B cell (primary cell): ENCODE measurements around the gene EYS. TPM values are rescaled to one million over a fixed set of nuclear protein-coding genes. Genes with fewer than 3 reads are reported as not detected.

Source experiments
- ATAC-seq: fragments of 200-7000 bp; cut with Tn5 transposase; one replicate; pipeline ENCODE4 v1.10.0; 2021; ENCODE audit warnings: low read depth, mild to moderate bottlenecking, moderate number of reproducible peaks, moderate library complexity
- CTCF ChIA-PET: fragments of 350-600 bp; sonication (Branson Sonifier 250); formaldehyde crosslinking; loops from one replicate; lab custom pipeline; 2021; ENCODE audit warnings: antibody characterized with exemption, inconsistent platforms; lab: Charles Lee
- POLR2A ChIA-PET: fragments of 350-600 bp; sonication (Branson Sonifier 250); formaldehyde crosslinking; loops from one replicate; lab custom pipeline; 2021; ENCODE audit warnings: antibody characterized with exemption; lab: Charles Lee
- DNase-seq: peaks from one replicate; pipeline ENCODE4 v3.0.0; 2013
- H2AFZ ChIP-seq: 2 replicates; pipeline ENCODE4 v1.6.1; 2012; ENCODE audit warnings: mild to moderate bottlenecking, low read depth, low read length; ENCODE audit not compliant: insufficient read depth, poor library complexity, severe bottlenecking
- H3K27ac ChIP-seq, 2 donors: 1 replicate in 1 of 2; 2 replicates in 1 of 2; pipeline ENCODE4 v1.5.1; 2012 to 2013; ENCODE audit warnings: low read length in 2 of 2, mild to moderate bottlenecking in 2 of 2, moderate library complexity in 1 of 2
- H3K27me3 ChIP-seq, 4 experiments: fragments of 200-600 bp in 1 of 4; sonication (generic) in 1 of 4; replicated peaks in 1 of 4; 1 replicate in 2 of 4; 2 replicates in 2 of 4; pipeline versions ENCODE4 v1.6.1 to v1.7.0; 2013 to 2016; ENCODE audit warnings: low read length in 3 of 4, mild to moderate bottlenecking in 2 of 4, mixed read lengths in 1 of 4, moderate library complexity in 1 of 4; ENCODE audit not compliant: insufficient read depth in 4 of 4, control insufficient read depth in 3 of 4; ENCODE audit errors: control extremely low read depth in 1 of 4
- H3K36me3 ChIP-seq, 2 experiments: replicated peaks in 1 of 2; 1 replicate in 1 of 2; 2 replicates in 1 of 2; pipeline versions ENCODE4 v1.6.1 to v1.7.1; 2013; ENCODE audit warnings: low read length in 1 of 2; ENCODE audit not compliant: insufficient read depth in 2 of 2, control insufficient read depth in 1 of 2; ENCODE audit errors: control extremely low read depth in 1 of 2, extremely low read depth in 1 of 2
- H3K4me1 ChIP-seq, 2 donors: fragments of 200-600 bp in 1 of 2; sonication (generic) in 1 of 2; 1 replicate in 1 of 2; 2 replicates in 1 of 2; pipeline versions ENCODE4 v1.5.1 to v1.6.1; 2013 to 2017; ENCODE audit warnings: low read length in 2 of 2; ENCODE audit not compliant: control insufficient read depth in 2 of 2, insufficient read depth in 2 of 2
- H3K4me2 ChIP-seq: replicated peaks from 2 replicates; pipeline ENCODE3; 2012; ENCODE audit warnings: mild to moderate bottlenecking, low read depth, low read length; ENCODE audit not compliant: poor library complexity, severe bottlenecking
- H3K4me3 ChIP-seq, 5 experiments: fragments of 200-600 bp in 1 of 5; sonication (generic) in 1 of 5; 1 replicate in 3 of 5; 2 replicates in 2 of 5; pipeline versions ENCODE4 v1.5.1 to v1.7.0; 2011 to 2016; ENCODE audit warnings: low read length in 4 of 5, mild to moderate bottlenecking in 4 of 5, low read depth in 2 of 5, control low read depth in 1 of 5, moderate library complexity in 1 of 5; ENCODE audit not compliant: insufficient read depth in 1 of 5; ENCODE audit errors: control extremely low read depth in 1 of 5, extremely low read depth in 1 of 5
- H3K79me2 ChIP-seq: fragments of 200-600 bp; sonication (generic); one replicate; pipeline ENCODE4 v1.6.0; 2016; ENCODE audit warnings: low read length; ENCODE audit not compliant: control insufficient read depth, insufficient read depth
- H3K9ac ChIP-seq: fragments of 200-600 bp; sonication (generic); 2 replicates; pipeline ENCODE4 v1.6.1; 2017; ENCODE audit warnings: mild to moderate bottlenecking, low read length, moderate library complexity
- H3K9me3 ChIP-seq, 3 donors: one replicate each; pipeline versions ENCODE4 v1.6.1 to v1.7.1; 2013; ENCODE audit warnings: low read length in 2 of 3; ENCODE audit not compliant: control insufficient read depth in 2 of 3, insufficient read depth in 1 of 3; ENCODE audit errors: control extremely low read depth in 1 of 3
- H4K20me1 ChIP-seq: 2 replicates; pipeline ENCODE4 v1.6.0; 2012; ENCODE audit warnings: mild to moderate bottlenecking, low read length; ENCODE audit not compliant: insufficient read depth, control insufficient read depth, poor library complexity, severe bottlenecking
- H3K27ac Mint-ChIP-seq: one replicate; pipeline ENCODE4 v1.8.0; 2021; ENCODE audit warnings: mixed read lengths
- H3K27me3 Mint-ChIP-seq: one replicate; pipeline ENCODE4 v1.8.0; 2021; ENCODE audit warnings: mixed read lengths
- H3K4me1 Mint-ChIP-seq: one replicate; pipeline ENCODE4 v1.8.0; 2021; ENCODE audit warnings: mixed read lengths
- H3K4me3 Mint-ChIP-seq: one replicate; pipeline ENCODE4 v1.8.0; 2021; ENCODE audit warnings: mixed read lengths
- H3K9me3 Mint-ChIP-seq: one replicate; pipeline ENCODE4 v1.8.0; 2022; ENCODE audit warnings: mixed read lengths; ENCODE audit not compliant: insufficient read depth
- CTCF ChIP-seq: fragments of 200-600 bp; IDR thresholded peaks from one replicate; pipeline ENCODE4 v1.8.0; 2022; ENCODE audit warnings: antibody characterized with exemption, mild to moderate bottlenecking
- EZH2 ChIP-seq: IDR thresholded peaks from 2 replicates; pipeline ENCODE4 v1.6.1; 2012; ENCODE audit warnings: borderline replicate concordance, low read depth, mild to moderate bottlenecking, moderate library complexity, low read length; ENCODE audit not compliant: insufficient read depth, poor library complexity, severe bottlenecking
- WGBS: methylation state at CpG from one replicate; pipeline ENCODE4 v1.1.5; 2013; ENCODE audit warnings: missing lambda C conversion rate; ENCODE audit not compliant: insufficient coverage; 5-methylcytosine and 5-hydroxymethylcytosine counted together
- intact Hi-C: fragments of 100-400 bp; cut with micrococcal nuclease; formaldehyde crosslinking; loops from one replicate; pipeline ENCODE4 v1.10.0; 2022
- polyA plus RNA-seq: library from polyadenylated mRNA; depleted of rRNA; stranded (reverse); fragments of >200 nt; gene quantifications from 2 replicates; pipeline ENCODE4 v1.2.3, GENCODE V29; 2012
- total RNA-seq, 2 donors: library from RNA; stranded (reverse); fragments of 120-200 nt in 1 of 2; gene quantifications; 1 replicate in 1 of 2; 2 replicates in 1 of 2; pipeline versions ENCODE4 v1.2.3 to v1.2.4, GENCODE V29; 2013 to 2022

EYS gene
- total and polyA plus RNA-seq, 2 donors (not counting 1 experiment from before 2014, with no cell fraction given): not detected

GRCh38 chr6:63806573-63806913, 1900.5 kb downstream of the EYS start:
- no peak overlapping the region for H3K27ac Mint-ChIP-seq
- ChIA-PET CTCF (no interaction called here), POLR2A (no interaction called here)
- TF ChIP-seq EZH2: no peak
- no peak for TF ChIP-seq CTCF
- no peaks in the 10 kb centered on the region for H3K9me3 Mint-ChIP-seq
- no peak overlapping the region for H3K4me3 Mint-ChIP-seq
- no peaks in the 10 kb centered on the region for H3K79me2 ChIP-seq
- no peaks in the 10 kb centered on the region for H3K36me3 ChIP-seq
- DNase-seq (no peak), ATAC-seq (no peak)
- no peaks in the 10 kb centered on the region for H3K4me1 Mint-ChIP-seq
- no peaks in the 10 kb centered on the region for H4K20me1 ChIP-seq
- intact Hi-C loops: no loop called here
- H3K27ac ChIP-seq: no peak overlapping the region
- H3K27me3 Mint-ChIP-seq: peaks cover 1% of the 10 kb centered on the region
- H3K9ac ChIP-seq: no peak overlapping the region
- no CpG with 5 or more reads among the region's 2 CpGs for WGBS
- no peaks in the 10 kb centered on the region for H3K27me3 ChIP-seq
- H3K4me2 ChIP-seq: no peak overlapping the region
- no peaks in the 10 kb centered on the region for H3K9me3 ChIP-seq
- H2AFZ ChIP-seq: no peak overlapping the region
- H3K4me1 ChIP-seq: no peaks in the 10 kb centered on the region
- peak overlapping the region in 1 of 5 experiments; percentile 21 for H3K4me3 ChIP-seq

GRCh38 chr6:63805808-63806572, 1901.0 kb downstream of the EYS start:
- DNase-seq (no peak), ATAC-seq (no peak)
- H3K4me2 ChIP-seq: no peak overlapping the region
- ChIA-PET CTCF (no interaction called here), POLR2A (no interaction called here)
- WGBS: 74% methylated on average over 3 of the region's 5 CpGs
- no peak for TF ChIP-seq CTCF
- no peak for TF ChIP-seq EZH2
- H3K27me3 ChIP-seq: no peaks in the 10 kb centered on the region
- Mint-ChIP-seq H3K27ac (no peak overlapping the region), H3K4me1 (no peaks in the 10 kb centered on the region), H3K4me3 (no peak overlapping the region), H3K9me3 (no peaks in the 10 kb centered on the region), H3K27me3 (no peaks in the 10 kb centered on the region)
- no peaks in the 10 kb centered on the region for H3K4me1 ChIP-seq
- peak overlapping the region in 1 of 5 experiments; percentile 21 for H3K4me3 ChIP-seq
- H3K9ac ChIP-seq: no peak overlapping the region
- H3K9me3 ChIP-seq: no peaks in the 10 kb centered on the region
- H2AFZ ChIP-seq: no peak overlapping the region
- no peaks in the 10 kb centered on the region for H4K20me1 ChIP-seq
- H3K36me3 ChIP-seq: no peaks in the 10 kb centered on the region
- no peaks in the 10 kb centered on the region for H3K79me2 ChIP-seq
- intact Hi-C loops: no loop called here
- H3K27ac ChIP-seq: no peak overlapping the region
